ENCODE results near the gene SIMC1.

DNA sequence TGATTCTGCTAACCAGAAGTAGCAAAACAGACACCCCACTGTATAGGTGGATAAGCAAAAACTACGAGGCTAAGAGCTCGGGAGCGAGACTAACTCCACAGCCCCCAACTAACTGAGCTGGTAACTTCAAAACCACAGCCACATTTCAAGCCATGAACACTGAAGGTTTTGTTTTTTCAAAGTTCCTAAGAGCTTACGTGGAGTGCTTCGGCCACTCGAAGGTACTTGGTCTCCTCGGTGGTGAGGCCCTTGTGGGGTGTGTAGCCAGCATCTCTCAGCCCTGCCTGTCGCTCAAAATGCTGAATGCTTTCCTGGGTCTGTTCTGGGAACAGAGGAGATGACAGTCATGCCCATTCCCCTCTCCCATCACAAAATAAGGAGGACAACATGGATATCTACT, 112.2 kb downstream of the SIMC1 start:
- TF ChIP-seq, protein P1, sequence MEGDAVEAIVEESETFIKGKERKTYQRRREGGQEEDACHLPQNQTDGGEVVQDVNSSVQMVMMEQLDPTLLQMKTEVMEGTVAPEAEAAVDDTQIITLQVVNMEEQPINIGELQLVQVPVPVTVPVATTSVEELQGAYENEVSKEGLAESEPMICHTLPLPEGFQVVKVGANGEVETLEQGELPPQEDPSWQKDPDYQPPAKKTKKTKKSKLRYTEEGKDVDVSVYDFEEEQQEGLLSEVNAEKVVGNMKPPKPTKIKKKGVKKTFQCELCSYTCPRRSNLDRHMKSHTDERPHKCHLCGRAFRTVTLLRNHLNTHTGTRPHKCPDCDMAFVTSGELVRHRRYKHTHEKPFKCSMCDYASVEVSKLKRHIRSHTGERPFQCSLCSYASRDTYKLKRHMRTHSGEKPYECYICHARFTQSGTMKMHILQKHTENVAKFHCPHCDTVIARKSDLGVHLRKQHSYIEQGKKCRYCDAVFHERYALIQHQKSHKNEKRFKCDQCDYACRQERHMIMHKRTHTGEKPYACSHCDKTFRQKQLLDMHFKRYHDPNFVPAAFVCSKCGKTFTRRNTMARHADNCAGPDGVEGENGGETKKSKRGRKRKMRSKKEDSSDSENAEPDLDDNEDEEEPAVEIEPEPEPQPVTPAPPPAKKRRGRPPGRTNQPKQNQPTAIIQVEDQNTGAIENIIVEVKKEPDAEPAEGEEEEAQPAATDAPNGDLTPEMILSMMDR (IDR thresholded peaks at IDR 0.05), result no peak
- no peak for TF ChIP-seq EZH2 (IDR thresholded peaks at IDR 0.05; ENCODE audit: borderline replicate concordance, insufficient read depth, low read depth, low read length, poor library complexity, severe bottlenecking)
